ENCODE data around the gene HMGXB3. TPM values are rescaled to one million over a fixed set of nuclear protein-coding genes. Genes with fewer than 3 reads are reported as not detected.

The HMGXB3 gene
- total and polyA plus RNA-seq, 5 experiments from 2014 or later: 4.6 to 36.5 (median 13.1) TPM

DNA sequence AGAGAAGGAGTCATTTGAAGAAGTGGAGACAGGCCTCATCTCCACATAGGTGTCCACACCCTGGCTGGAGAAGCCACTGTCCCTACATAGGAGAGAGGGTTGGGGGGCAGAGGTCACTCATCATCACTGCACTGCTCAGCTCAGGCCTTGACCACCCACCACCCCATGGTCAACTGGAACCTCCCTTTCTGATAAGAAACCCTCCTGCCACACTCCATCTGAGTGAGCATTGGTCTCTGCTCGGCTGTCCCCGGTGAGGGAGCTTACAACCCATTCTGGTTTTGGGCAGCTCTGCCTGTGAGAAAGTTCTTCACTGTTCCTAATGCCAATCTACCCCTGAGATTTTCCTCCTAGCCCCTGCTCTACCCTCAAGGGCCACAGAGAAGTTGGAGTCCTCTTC, 57.0 kb downstream of the HMGXB3 start:
- peak overlapping the region in 4 of 10 donors; percentile 4 to 38 (median 29) for H3K27ac Mint-ChIP-seq
- DNase-seq: no peak
- peaks cover 0 to 2% (median 0%) of the 10 kb centered on the region in 4 donors for H3K4me1 Mint-ChIP-seq
- no peaks in the 10 kb centered on the region for H3K9me3 Mint-ChIP-seq
- no peak overlapping the region for H3K4me3 Mint-ChIP-seq
- no peak for ATAC-seq
- peaks cover 0 to 16% (median 5%) of the 10 kb centered on the region in 3 donors for H3K36me3 Mint-ChIP-seq
- POLR2A ChIA-PET: no interaction called here
- no peaks in the 10 kb centered on the region for H3K27me3 Mint-ChIP-seq

GRCh38 chr5:150057996-150058395, 57.5 kb downstream of the HMGXB3 start:
- Mint-ChIP-seq H3K9me3 (no peaks in the 10 kb centered on the region), H3K4me1 (peaks cover 0 to 2% (median 0%) of the 10 kb centered on the region in 4 donors), H3K27ac (peak overlapping the region in 2 of 10 donors; percentile 37 to 38), H3K27me3 (no peaks in the 10 kb centered on the region), H3K4me3 (no peak overlapping the region), H3K36me3 (peaks cover 0 to 11% (median 2%) of the 10 kb centered on the region in 3 donors)
- no peak for DNase-seq
- no peak for ATAC-seq
- POLR2A ChIA-PET: no interaction called here

DNA sequence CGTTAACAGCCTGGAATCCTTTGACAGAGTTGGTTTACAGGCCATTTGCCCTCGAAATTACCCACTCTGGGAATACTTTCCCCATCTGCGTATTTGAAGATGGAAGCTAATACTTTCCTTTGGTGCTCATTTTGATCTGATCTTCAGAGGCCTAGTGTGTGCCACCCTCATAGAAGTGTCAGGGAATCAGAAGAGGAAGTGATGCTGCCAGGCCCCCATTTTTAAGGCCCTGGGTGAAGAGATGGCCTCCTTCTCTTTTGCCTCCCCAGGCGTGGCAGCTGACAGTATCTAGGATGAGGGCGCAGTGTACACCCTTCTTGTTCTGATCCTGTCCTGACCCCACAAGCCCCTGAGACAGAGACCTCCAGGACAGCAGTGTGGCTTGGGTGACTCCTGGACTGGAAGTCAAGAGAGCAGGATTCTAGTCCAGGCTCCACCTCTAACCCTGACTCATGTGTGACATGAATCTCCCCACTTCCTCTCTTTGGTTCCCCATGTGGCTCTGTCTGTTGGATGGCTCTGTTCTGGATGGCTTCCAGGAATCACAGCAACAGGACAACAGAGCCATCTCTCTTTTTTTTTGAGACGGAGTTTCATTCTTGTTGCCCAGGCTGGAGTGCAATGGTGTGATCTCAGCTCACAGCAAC, 58.1 kb downstream of the HMGXB3 start:
- H3K4me1 Mint-ChIP-seq: peaks cover 0 to 2% (median 0%) of the 10 kb centered on the region in 4 donors
- no peak overlapping the region for H3K4me3 Mint-ChIP-seq
- peaks cover 0 to 5% (median 0%) of the 10 kb centered on the region in 3 donors for H3K36me3 Mint-ChIP-seq
- H3K9me3 Mint-ChIP-seq: no peaks in the 10 kb centered on the region
- H3K27me3 Mint-ChIP-seq: no peaks in the 10 kb centered on the region
- DNase-seq (no peak), ATAC-seq (no peak)
- POLR2A ChIA-PET: no interaction called here
- H3K27ac Mint-ChIP-seq: peak overlapping the region in 1 of 10 donors; percentile 65

GRCh38 chr5:150059623-150060022, 59.1 kb downstream of the HMGXB3 start:
- H3K4me3 Mint-ChIP-seq: peak overlapping the region in 1 of 10 donors; percentile 56
- H3K9me3 Mint-ChIP-seq: no peaks in the 10 kb centered on the region
- H3K27me3 Mint-ChIP-seq: no peaks in the 10 kb centered on the region
- peak overlapping the region in 1 of 10 donors; percentile 40 for H3K27ac Mint-ChIP-seq
- peaks cover 0 to 2% (median 0%) of the 10 kb centered on the region in 4 donors for H3K4me1 Mint-ChIP-seq
- POLR2A ChIA-PET: no interaction called here
- peaks cover 0 to under 1% (median 0%) of the 10 kb centered on the region in 3 donors for H3K36me3 Mint-ChIP-seq
- no peak for DNase-seq
- no peak for ATAC-seq

GRCh38 chr5:150060471-150060870, 59.9 kb downstream of the HMGXB3 start:
- H3K27ac Mint-ChIP-seq: no peak overlapping the region
- DNase-seq (peak in 1 of 10 donors; percentile 35), ATAC-seq (no peak)
- POLR2A ChIA-PET: no interaction called here
- H3K27me3 Mint-ChIP-seq: no peaks in the 10 kb centered on the region
- H3K9me3 Mint-ChIP-seq: no peaks in the 10 kb centered on the region
- H3K4me1 Mint-ChIP-seq: peaks cover 0 to 2% (median 0%) of the 10 kb centered on the region in 4 donors
- no peaks in the 10 kb centered on the region for H3K36me3 Mint-ChIP-seq
- H3K4me3 Mint-ChIP-seq: no peak overlapping the region

DNA sequence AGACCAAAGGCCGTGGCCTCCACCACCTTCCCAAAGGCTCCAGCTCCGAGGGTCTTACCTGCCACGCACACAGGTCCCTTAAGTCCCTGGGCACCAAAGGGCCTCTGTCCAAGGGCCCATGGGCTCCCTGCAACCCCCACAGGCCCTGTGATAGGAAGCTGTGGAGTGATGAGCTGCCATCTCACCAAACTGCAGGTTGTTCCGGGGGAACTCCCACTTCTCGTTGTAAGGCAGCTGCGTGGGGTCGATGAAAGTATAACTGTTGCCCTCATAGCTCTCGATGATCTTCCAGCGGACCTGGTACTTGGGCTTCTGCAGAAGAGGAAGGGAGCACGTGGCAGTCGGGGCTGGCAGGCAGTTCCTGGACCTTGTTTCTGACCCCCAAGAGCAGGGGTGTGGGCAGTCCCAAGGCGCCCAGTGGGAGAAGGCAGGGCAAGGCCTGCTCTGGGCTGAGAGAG, 61.0 kb downstream of the HMGXB3 start:
- POLR2A ChIA-PET: no interaction called here
- no peak for ATAC-seq
- no peak overlapping the region for H3K4me3 Mint-ChIP-seq
- peak in 1 of 10 donors; percentile 42 for DNase-seq
- H3K4me1 Mint-ChIP-seq: peaks cover 0 to 6% (median under 1%) of the 10 kb centered on the region in 4 donors
- no peaks in the 10 kb centered on the region for H3K36me3 Mint-ChIP-seq
- H3K27me3 Mint-ChIP-seq: no peaks in the 10 kb centered on the region
- H3K27ac Mint-ChIP-seq: no peak overlapping the region
- H3K9me3 Mint-ChIP-seq: no peaks in the 10 kb centered on the region

DNA sequence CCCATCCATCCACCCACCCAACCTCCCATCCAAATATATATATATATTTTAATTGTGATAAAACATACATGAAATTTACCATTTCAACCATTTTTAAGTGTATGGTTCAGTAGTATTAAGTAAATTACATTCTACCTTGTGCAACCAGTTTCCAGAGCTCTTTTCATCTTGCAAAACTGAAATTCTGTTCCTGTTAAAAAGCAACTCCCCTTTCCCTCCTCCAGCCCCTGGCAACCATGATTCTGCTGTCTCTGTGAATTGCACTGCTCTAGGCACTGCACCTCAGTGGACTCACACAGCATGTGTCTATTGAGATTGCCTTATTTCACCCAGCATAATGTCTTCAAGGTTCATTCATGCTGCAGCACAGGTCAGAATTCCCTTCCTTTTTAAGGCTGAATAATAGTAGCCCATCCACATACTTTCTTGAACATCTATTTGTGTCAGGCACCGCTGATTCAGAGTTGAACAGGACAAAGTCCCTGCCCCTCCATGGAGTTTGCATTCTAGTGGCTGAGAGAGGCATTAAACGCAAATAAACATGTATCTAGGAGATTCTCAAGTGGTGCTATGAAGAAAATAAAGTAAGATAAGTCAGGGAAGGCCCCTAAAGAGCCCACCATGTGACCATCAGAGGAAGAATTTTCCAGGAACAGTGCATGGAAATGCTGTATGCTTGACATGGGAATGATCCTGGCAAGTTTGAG, 61.8 kb downstream of the HMGXB3 start:
- Mint-ChIP-seq H3K36me3 (no peaks in the 10 kb centered on the region), H3K4me1 (peaks cover 0 to 12% (median 1%) of the 10 kb centered on the region in 4 donors)
- POLR2A ChIA-PET: no interaction called here

DNA sequence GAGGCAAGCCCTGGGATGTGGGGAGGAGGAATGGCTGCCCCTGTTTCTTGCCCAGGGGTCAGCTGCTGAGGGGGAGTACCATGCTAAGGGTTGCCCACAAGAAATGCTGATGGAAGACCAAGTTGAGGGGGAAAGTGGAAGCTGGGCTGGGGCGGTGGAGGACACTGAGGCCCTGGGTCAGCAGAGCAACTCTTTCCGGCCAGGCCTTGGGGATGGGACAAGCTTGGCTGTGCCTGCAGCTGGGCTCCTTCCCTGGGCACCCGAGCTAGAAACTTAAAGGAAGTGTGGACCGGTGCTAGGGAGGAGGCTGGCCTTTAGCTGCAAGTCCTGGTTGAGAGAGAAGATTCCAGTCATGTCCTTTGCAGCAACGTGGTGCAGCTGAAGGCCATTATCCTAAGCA, 63.1 kb downstream of the HMGXB3 start:
- POLR2A ChIA-PET: no interaction called here
- no peak for ATAC-seq
- peaks cover 0 to 13% (median 1%) of the 10 kb centered on the region in 4 donors for H3K4me1 Mint-ChIP-seq
- H3K27me3 Mint-ChIP-seq: peaks cover 0 to 3% (median 0%) of the 10 kb centered on the region in 5 donors
- H3K36me3 Mint-ChIP-seq: no peaks in the 10 kb centered on the region
- peak in 1 of 10 donors; percentile 45 for DNase-seq
- H3K4me3 Mint-ChIP-seq: no peak overlapping the region
- no peaks in the 10 kb centered on the region for H3K9me3 Mint-ChIP-seq
- no peak overlapping the region for H3K27ac Mint-ChIP-seq

More for the DNA sequence above, 61.8 kb downstream of the HMGXB3 start:
- ATAC-seq: no peak
- no peak for DNase-seq
- Mint-ChIP-seq H3K9me3 (no peaks in the 10 kb centered on the region), H3K27ac (no peak overlapping the region), H3K27me3 (peaks cover 0 to 3% (median 0%) of the 10 kb centered on the region in 5 donors), H3K4me3 (no peak overlapping the region)

DNA sequence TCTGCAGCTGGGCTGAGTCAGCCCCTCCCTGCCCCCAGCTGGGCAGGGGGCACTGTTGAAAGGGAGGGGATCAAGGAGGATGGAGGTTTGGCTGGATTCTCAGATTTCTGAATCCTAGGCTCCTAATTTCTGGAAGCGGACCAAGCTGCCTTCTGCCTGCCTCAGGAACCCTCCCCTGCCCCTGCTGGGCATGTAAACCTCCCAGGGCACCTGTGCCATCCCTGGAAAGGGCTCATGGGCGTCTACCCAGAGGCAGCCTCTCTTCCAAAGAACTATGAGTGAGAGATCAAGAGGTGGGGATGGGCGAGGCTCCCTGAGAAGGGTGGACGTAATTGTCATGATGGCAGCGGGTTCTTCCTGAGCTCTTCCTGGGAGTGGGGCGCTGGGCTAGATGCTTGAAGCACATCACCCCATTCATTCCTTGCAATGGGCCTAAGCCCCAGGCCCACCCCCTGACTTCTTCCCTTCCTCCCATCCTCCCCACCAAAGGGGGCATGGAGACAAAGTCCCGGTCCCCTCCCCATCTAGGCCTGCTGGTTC, 64.2 kb downstream of the HMGXB3 start:
- H3K27ac Mint-ChIP-seq: no peak overlapping the region
- H3K27me3 Mint-ChIP-seq: peaks cover 0 to 3% (median 0%) of the 10 kb centered on the region in 5 donors
- H3K4me1 Mint-ChIP-seq: peaks cover 0 to 13% (median 1%) of the 10 kb centered on the region in 4 donors
- ATAC-seq (no peak), DNase-seq (peak in 1 of 10 donors; percentile 22)
- no peak overlapping the region for H3K4me3 Mint-ChIP-seq
- no peaks in the 10 kb centered on the region for H3K36me3 Mint-ChIP-seq
- POLR2A ChIA-PET: no interaction called here
- no peaks in the 10 kb centered on the region for H3K9me3 Mint-ChIP-seq

- peaks cover 0 to 13% (median 1%) of the 10 kb centered on the region in 4 donors for H3K4me1 Mint-ChIP-seq
- DNase-seq (peak in 1 of 10 donors; percentile 58), ATAC-seq (no peak)
- H3K9me3 Mint-ChIP-seq: no peaks in the 10 kb centered on the region
- no peak overlapping the region for H3K4me3 Mint-ChIP-seq
- H3K27ac Mint-ChIP-seq: no peak overlapping the region
- H3K36me3 Mint-ChIP-seq: no peaks in the 10 kb centered on the region
- POLR2A ChIA-PET: no interaction called here
- peaks cover 0 to 3% (median 0%) of the 10 kb centered on the region in 5 donors for H3K27me3 Mint-ChIP-seq
Measured at GRCh38 chr5:150065346-150065745, 64.8 kb downstream of the HMGXB3 start.

- peak in 1 of 10 donors; percentile 45 for DNase-seq
- peaks cover 0 to 3% (median 0%) of the 10 kb centered on the region in 5 donors for H3K27me3 Mint-ChIP-seq
- POLR2A ChIA-PET: no interaction called here
- no peak overlapping the region for H3K4me3 Mint-ChIP-seq
- H3K4me1 Mint-ChIP-seq: peaks cover 0 to 13% (median 1%) of the 10 kb centered on the region in 4 donors
- no peaks in the 10 kb centered on the region for H3K36me3 Mint-ChIP-seq
- ATAC-seq: no peak
- H3K9me3 Mint-ChIP-seq: no peaks in the 10 kb centered on the region
- H3K27ac Mint-ChIP-seq: no peak overlapping the region
Measured at GRCh38 chr5:150065886-150066285, 65.3 kb downstream of the HMGXB3 start.

DNA sequence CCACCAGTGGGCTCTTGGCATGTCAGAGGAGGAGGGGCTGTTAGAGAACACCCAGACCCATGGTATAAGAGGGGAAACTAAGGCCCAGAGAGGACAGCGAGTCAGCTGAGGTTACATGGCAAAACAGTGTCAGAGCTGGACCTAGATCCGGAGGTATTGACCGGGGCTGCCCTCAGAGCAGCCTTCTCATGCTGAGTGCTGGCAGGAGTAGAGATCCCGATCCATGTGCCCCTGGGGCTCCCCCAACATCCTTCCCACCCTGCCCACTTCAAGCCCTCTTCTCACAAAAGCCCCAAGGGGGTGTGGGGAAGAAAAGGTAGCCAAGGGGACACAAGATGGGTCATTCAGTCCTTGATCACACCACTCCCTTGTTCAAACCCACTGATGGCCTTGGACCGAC, 65.9 kb downstream of the HMGXB3 start:
- POLR2A ChIA-PET: no interaction called here
- H3K36me3 Mint-ChIP-seq: no peaks in the 10 kb centered on the region
- DNase-seq (peak in 1 of 10 donors; percentile 32), ATAC-seq (no peak)
- H3K4me1 Mint-ChIP-seq: peaks cover 0 to 13% (median 1%) of the 10 kb centered on the region in 4 donors
- H3K27me3 Mint-ChIP-seq: peaks cover 0 to 3% (median 0%) of the 10 kb centered on the region in 5 donors
- no peak overlapping the region for H3K4me3 Mint-ChIP-seq
- no peaks in the 10 kb centered on the region for H3K9me3 Mint-ChIP-seq
- peak overlapping the region in 1 of 10 donors; percentile 76 for H3K27ac Mint-ChIP-seq

DNA sequence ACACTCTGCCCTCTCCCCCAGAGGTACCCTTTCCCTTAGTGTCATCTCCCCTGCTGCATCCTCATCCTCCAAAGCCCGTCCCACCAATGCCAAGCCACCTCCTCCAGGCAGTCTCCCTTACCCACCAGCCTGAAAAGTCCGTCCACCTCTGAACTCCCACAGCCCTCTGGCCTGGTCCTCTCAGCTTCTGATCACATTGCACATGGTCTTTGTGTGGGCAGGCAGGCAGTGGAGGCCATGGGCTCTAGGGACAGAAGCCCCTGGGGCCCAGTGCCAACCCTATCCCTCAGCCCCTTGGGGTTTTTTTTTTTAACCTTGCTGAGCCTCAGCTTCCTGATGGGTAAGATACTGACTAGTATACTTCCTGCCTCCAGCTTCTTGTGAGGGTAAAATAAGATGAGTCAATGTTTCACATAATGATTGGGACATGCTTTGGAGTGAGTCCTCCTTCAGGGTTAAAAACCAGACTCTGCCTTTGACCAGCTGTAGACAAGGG, 66.4 kb downstream of the HMGXB3 start:
- Mint-ChIP-seq H3K4me3 (no peak overlapping the region), H3K4me1 (peaks cover 0 to 13% (median 1%) of the 10 kb centered on the region in 4 donors), H3K9me3 (no peaks in the 10 kb centered on the region), H3K36me3 (no peaks in the 10 kb centered on the region), H3K27ac (peak overlapping the region in 1 of 10 donors; percentile 76), H3K27me3 (peaks cover 0 to 3% (median 0%) of the 10 kb centered on the region in 5 donors)
- POLR2A ChIA-PET: no interaction called here
- no peak for ATAC-seq
- peak in 1 of 10 donors; percentile 19 for DNase-seq

Measured in naive thymus-derived CD8-positive, alpha-beta T cell (primary cell).